Ovary (tissue), 9 donors: Measurements from ENCODE around the gene C9orf152. TPM values are rescaled to one million over a fixed set of nuclear protein-coding genes. Genes with fewer than 3 reads are reported as not detected.
"Not testable (repeated sequence)": the region's sequence is repeated elsewhere in the genome, so short reads cannot be mapped to it uniquely, and the experiment has no call there.

Experiments used
- DNase-seq, 5 donors: peaks; one replicate each; pipeline ENCODE4 v3.0.0-alpha.2; 2019 to 2020
- H3K27ac ChIP-seq, 2 donors: fragments of 200-600 bp; one replicate each; pipeline versions ENCODE4 v1.5.1 to v1.8.0; 2019 to 2022
- H3K27me3 ChIP-seq: fragments of 200-600 bp; one replicate; pipeline ENCODE4 v1.8.0; 2022
- H3K36me3 ChIP-seq: fragments of 200-600 bp; sonication (generic); one replicate; pipeline ENCODE4 v1.5.1; 2019
- H3K4me1 ChIP-seq: one replicate; pipeline ENCODE4 v1.8.1; 2013; ENCODE audit warnings: mild to moderate bottlenecking, moderate library complexity; ENCODE audit not compliant: insufficient read depth
- H3K4me3 ChIP-seq: fragments of 200-600 bp; sonication (generic); one replicate; pipeline ENCODE4 v1.5.1; 2017
- H3K9me3 ChIP-seq, 2 donors: fragments of 200-600 bp in 1 of 2; sonication (generic) in 1 of 2; one replicate each; pipeline versions ENCODE4 v1.5.1 to v1.8.1; 2013 to 2019; ENCODE audit warnings: mild to moderate bottlenecking in 1 of 2, moderate library complexity in 1 of 2
- CTCF ChIP-seq, 3 donors: fragments of 450-650 bp in 2 of 3; fragments of 200-600 bp in 1 of 3; IDR thresholded peaks; one replicate each; pipeline versions ENCODE4 v1.5.1 to v1.8.0; 2016 to 2022; ENCODE audit warnings: antibody characterized with exemption in 3 of 3, mild to moderate bottlenecking in 1 of 3
- EP300 ChIP-seq: sonication (generic); formaldehyde crosslinking; IDR thresholded peaks from one replicate; pipeline ENCODE4 v1.6.1; 2017; ENCODE audit warnings: antibody characterized with exemption
- POLR2A ChIP-seq: fragments of 450-650 bp; IDR thresholded peaks from one replicate; pipeline ENCODE4 v1.6.1; 2017; ENCODE audit warnings: antibody characterized with exemption, mild to moderate bottlenecking, moderate library complexity
- WGBS, 3 donors: extraction: QIAGEN DNeasy Blood & Tissue Kit in 1 of 3; methylation state at CpG; one replicate each; pipeline versions ENCODE4 v1.1.5 to v1.1.7; 2013 to 2017; 5-methylcytosine and 5-hydroxymethylcytosine counted together
- intact Hi-C, 4 donors: fragments of 100-400 bp; cut with DNase I; formaldehyde crosslinking; loops; one replicate each; pipeline versions ENCODE4 v1.11.0 to v1.15.1; 2022 to 2023
- polyA plus RNA-seq, 2 donors: library from polyadenylated mRNA; stranded (reverse); fragments of 200-250 nt in 1 of 2; fragments of 350-450 nt in 1 of 2; fragmentation: Illumina TruSeq in 1 of 2; extraction: RNeasy Lipid Tissue Mini Kit (QIAGEN cat#74804) in 1 of 2; gene quantifications; one replicate each; pipeline ENCODE4 v1.2.3, GENCODE V29; 2013 to 2014
- total RNA-seq, 7 donors: library from RNA; depleted of rRNA in 2 of 7; stranded (reverse); fragments of >200 nt in 2 of 7; fragmentation: NEBNext Ultra II Directional in 3 of 7; extraction: Animal tissue kit (Norgen Biotek cat#: 25700) in 3 of 7; gene quantifications; one replicate each; pipeline versions ENCODE4 v1.1.0 to v1.2.4, GENCODE V29; 2016 to 2023
- donor health status: DM: no; HTN: no; CAD: no; lungs with moderate emphysema.
- donor health status: DM: no; HTN: no; CAD: no.
- donor health status: Bipolar disorder and iron deficiency.
- donor health status: DM: yes; HTN: yes; CAD: no.
- donor health status: DM: no; HTN: no; CAD: no.
- donor health status: DM: yes; HTN: yes; CAD: no.

The C9orf152 gene
- total and polyA plus RNA-seq, 9 donors, result 0.07 to 0.34 (median 0.17) TPM; not detected in 4

GRCh38 chr9:110199643-110200042 is 8.3 kb downstream of the C9orf152 start:
- H3K27me3 ChIP-seq, result no peaks in the 10 kb centered on the region
- intact Hi-C loops, result no loop called here
- DNase-seq, result no peak
- no peaks in the 10 kb centered on the region for H3K9me3 ChIP-seq
- no peaks in the 10 kb centered on the region for H3K4me1 ChIP-seq
- H3K4me3 ChIP-seq, result no peak overlapping the region
- no peak overlapping the region for H3K27ac ChIP-seq
- no peaks in the 10 kb centered on the region for H3K36me3 ChIP-seq
- WGBS, 3 donors, result 93 to 94% (median 93%) methylated on average over 2 of the region's 2 CpGs
- no peak for TF ChIP-seq POLR2A
- no peak for TF ChIP-seq CTCF (IDR thresholded peaks at IDR 0.05)
- no peak for TF ChIP-seq EP300

- no peaks in the 10 kb centered on the region for H3K27me3 ChIP-seq
- TF ChIP-seq EP300 (no peak), CTCF (IDR thresholded peaks at IDR 0.05) (no peak), POLR2A (no peak)
- H3K9me3 ChIP-seq, result no peaks in the 10 kb centered on the region
- intact Hi-C loops, result no loop called here
- H3K36me3 ChIP-seq, result no peaks in the 10 kb centered on the region
- DNase-seq, result no peak
- H3K4me3 ChIP-seq, result no peak overlapping the region
- H3K4me1 ChIP-seq, result no peaks in the 10 kb centered on the region
- H3K27ac ChIP-seq, result no peak overlapping the region
- 90 to 93% (median 93%) methylated on average over 12 of the region's 12 CpGs for WGBS, 3 donors
Measured at GRCh38 chr9:110198357-110198756, 9.6 kb downstream of the C9orf152 start.

- Histone ChIP-seq H3K36me3 (no peaks in the 10 kb centered on the region), H3K4me1 (no peaks in the 10 kb centered on the region), H3K9me3 (no peaks in the 10 kb centered on the region), H3K27ac (no peak overlapping the region), H3K4me3 (no peak overlapping the region), H3K27me3 (no peaks in the 10 kb centered on the region)
- WGBS, 3 donors, result 73 to 78% (median 76%) methylated on average over 11 of the region's 11 CpGs
- DNase-seq, result no peak
- no peak for TF ChIP-seq CTCF (IDR thresholded peaks at IDR 0.05)
- no peak for TF ChIP-seq EP300
- TF ChIP-seq POLR2A, result no peak
- intact Hi-C loops, result no loop called here
Measured at GRCh38 chr9:110197330-110198187, 10.4 kb downstream of the C9orf152 start.

GRCh38 chr9:110196084-110196499 is 11.9 kb downstream of the C9orf152 start:
- H3K4me3 ChIP-seq, H3K9me3 ChIP-seq, DNase-seq, H3K4me1 ChIP-seq, H3K36me3 ChIP-seq, H3K27ac ChIP-seq, intact Hi-C loops, H3K27me3 ChIP-seq: not testable (repeated sequence)
- 89 to 96% (median 94%) methylated on average over 16 of the region's 16 CpGs for WGBS, 3 donors

- intact Hi-C loops, result no loop called here
- peak; percentile 22 for TF ChIP-seq EP300
- no peak for TF ChIP-seq CTCF (IDR thresholded peaks at IDR 0.05)
- Histone ChIP-seq H3K27me3 (no peaks in the 10 kb centered on the region), H3K4me3 (no peak overlapping the region), H3K9me3 (no peaks in the 10 kb centered on the region), H3K27ac (peak overlapping the region in 1 of 2 donors; percentile 69), H3K36me3 (no peaks in the 10 kb centered on the region), H3K4me1 (peaks cover 7% of the 10 kb centered on the region)
- peak in 4 of 5 donors; percentile 33 to 60 (median 38) for DNase-seq
- 10 to 13% (median 12%) methylated on average over 5 of the region's 5 CpGs for WGBS, 3 donors
Measured at GRCh38 chr9:110192531-110193261, 15.3 kb downstream of the C9orf152 start.
